Amniotic stem cell (primary cell): ENCODE measurements around the gene DST.

ENCODE experiments used
- DNase-seq: peaks from one replicate; lab custom pipeline; 2025; lab: John Stamatoyannopoulos, UW

Gene DST

GRCh38 chr6:56642366-56643261 is at the start of gene DST:
DST (minus strand) TSS chr6:56642889.
- peak; percentile 89 for DNase-seq

GRCh38 chr6:56691814-56692213 is 49.1 kb upstream of the DST start:
- no peak for DNase-seq

- DNase-seq = no peak
These were observed 48.6 kb upstream of the DST start for GRCh38 chr6:56691286-56691595.

- DNase-seq = peak; percentile 40
These were observed 48.0 kb upstream of the DST start for GRCh38 chr6:56690519-56691285.

- no peak for DNase-seq
These were observed 47.0 kb upstream of the DST start for GRCh38 chr6:56689663-56690062.

GRCh38 chr6:56689114-56689513 is 46.4 kb upstream of the DST start:
- DNase-seq = no peak

GRCh38 chr6:56688521-56688920 is 45.8 kb upstream of the DST start:
- DNase-seq = no peak

- no peak for DNase-seq
These were observed 44.9 kb upstream of the DST start for GRCh38 chr6:56687551-56687950.

- DNase-seq = no peak
These were observed 43.7 kb upstream of the DST start for GRCh38 chr6:56686429-56686828.

- DNase-seq = no peak
These were observed 43.3 kb upstream of the DST start for GRCh38 chr6:56685994-56686393.

GRCh38 chr6:56685102-56685733 is 42.5 kb upstream of the DST start:
- no peak for DNase-seq

GRCh38 chr6:56684342-56685101 is 41.8 kb upstream of the DST start:
- DNase-seq = no peak

- DNase-seq = peak; percentile 75
These were observed 41.2 kb upstream of the DST start for GRCh38 chr6:56683882-56684281.

- DNase-seq = no peak
These were observed 39.9 kb upstream of the DST start for GRCh38 chr6:56682635-56683034.

GRCh38 chr6:56677559-56677958 is 34.9 kb upstream of the DST start:
- DNase-seq = no peak

- no peak for DNase-seq
These were observed 29.2 kb upstream of the DST start for GRCh38 chr6:56671651-56672461.

- no peak for DNase-seq
These were observed 28.5 kb upstream of the DST start for GRCh38 chr6:56671160-56671559.

- DNase-seq = no peak
These were observed 26.4 kb upstream of the DST start for GRCh38 chr6:56669041-56669440.

- no peak for DNase-seq
These were observed 25.5 kb upstream of the DST start for GRCh38 chr6:56668158-56668557.

- DNase-seq = no peak
These were observed 24.6 kb upstream of the DST start for GRCh38 chr6:56667336-56667735.

GRCh38 chr6:56664029-56664428 is 21.3 kb upstream of the DST start:
- DNase-seq = no peak
